PC-9 (cell line): Measurements from ENCODE around the gene PDE8A.

ENCODE experiments used
- CTCF ChIP-seq: fragments of 200-600 bp; sonication (generic); conservative IDR thresholded peaks from 2 replicates; pipeline ENCODE4 v1.6.1; 2017; ENCODE audit warnings: mixed run types, antibody characterized with exemption, mild to moderate bottlenecking, moderate library complexity
- EZH2 ChIP-seq: fragments of 200-600 bp; sonication (generic); IDR thresholded peaks from 2 replicates; pipeline ENCODE4 v1.8.0; 2017; ENCODE audit warnings: antibody characterized with exemption, low read depth

- TF ChIP-seq CTCF (no peak), EZH2 (no peak)
These were observed 68.1 kb downstream of the PDE8A start for GRCh38 chr15:85049805-85050204.
